Mesothelial cell of epicardium (in vitro differentiated cells): Measurements from ENCODE around the gene MLKL. TPM values are rescaled to one million over a fixed set of nuclear protein-coding genes. Genes with fewer than 3 reads are reported as not detected.
"Not testable (repeated sequence)": the region's sequence is repeated elsewhere in the genome, so short reads cannot be mapped to it uniquely, and the experiment has no call there.

ENCODE experiments used
- DNase-seq, 2 experiments: peaks; one replicate each; pipeline ENCODE4 v3.0.0; 2021; ENCODE audit warnings: low spot score in 2 of 2; ENCODE audit not compliant: unreplicated experiment in 2 of 2
- H3K27ac Mint-ChIP-seq: 2 replicates; pipeline ENCODE4 v1.8.0; 2021; ENCODE audit warnings: mixed read lengths
- H3K27me3 Mint-ChIP-seq: 2 replicates; pipeline ENCODE4 v1.8.0; 2021; ENCODE audit warnings: low read depth, mixed read lengths
- H3K36me3 Mint-ChIP-seq: 2 replicates; pipeline ENCODE4 v1.8.0; 2021; ENCODE audit warnings: mixed read lengths
- H3K4me1 Mint-ChIP-seq: 2 replicates; pipeline ENCODE4 v1.8.0; 2021; ENCODE audit warnings: mixed read lengths
- H3K4me3 Mint-ChIP-seq: 2 replicates; pipeline ENCODE4 v1.8.0; 2021; ENCODE audit warnings: mild to moderate bottlenecking, moderate library complexity, mixed read lengths
- H3K9me3 Mint-ChIP-seq: 2 replicates; pipeline ENCODE4 v1.8.0; 2021; ENCODE audit warnings: mixed read lengths
- CTCF ChIP-seq: fragments of 200-600 bp; sonication (generic); IDR thresholded peaks from one replicate; pipeline ENCODE4 v1.5.0; 2021; ENCODE audit warnings: antibody characterized with exemption; ENCODE audit not compliant: unreplicated experiment
- total RNA-seq: library from RNA; stranded (reverse); gene quantifications from 3 replicates; pipeline ENCODE4 v1.2.1, GENCODE V29; 2021

The MLKL gene
- total RNA-seq, 1 donor from 2014 or later = not detected

GRCh38 chr16:74661064-74661463 is 39.6 kb downstream of the MLKL start:
- H3K36me3 Mint-ChIP-seq = peaks cover 44% of the 10 kb centered on the region

GRCh38 chr16:74660383-74660782 is 40.3 kb downstream of the MLKL start:
- TF ChIP-seq CTCF = no peak
- peaks cover 47% of the 10 kb centered on the region for H3K36me3 Mint-ChIP-seq
- no peak overlapping the region for H3K27ac Mint-ChIP-seq
- H3K27me3 Mint-ChIP-seq = no peaks in the 10 kb centered on the region
- H3K4me3 Mint-ChIP-seq = no peak overlapping the region
- H3K4me1 Mint-ChIP-seq = peaks cover 19% of the 10 kb centered on the region
- no peak for DNase-seq
- H3K9me3 Mint-ChIP-seq = no peaks in the 10 kb centered on the region

More at GRCh38 chr16:74661064-74661463, 39.6 kb downstream of the MLKL start:
- Mint-ChIP-seq H3K27me3 (no peaks in the 10 kb centered on the region), H3K27ac (no peak overlapping the region), H3K4me1 (peaks cover 19% of the 10 kb centered on the region), H3K9me3 (no peaks in the 10 kb centered on the region), H3K4me3 (no peak overlapping the region)
- no peak for TF ChIP-seq CTCF
- no peak for DNase-seq

- Mint-ChIP-seq H3K4me1 (peaks cover 22% of the 10 kb centered on the region), H3K4me3 (no peak overlapping the region), H3K27me3 (no peaks in the 10 kb centered on the region), H3K36me3 (peaks cover 46% of the 10 kb centered on the region), H3K9me3 (no peaks in the 10 kb centered on the region), H3K27ac (no peak overlapping the region)
- DNase-seq = no peak
- no peak for TF ChIP-seq CTCF
Measured at GRCh38 chr16:74659041-74659440, 41.6 kb downstream of the MLKL start.

GRCh38 chr16:74657870-74658642 is 42.6 kb downstream of the MLKL start:
- peaks cover 42% of the 10 kb centered on the region for H3K36me3 Mint-ChIP-seq
- H3K4me1 Mint-ChIP-seq = peaks cover 19% of the 10 kb centered on the region
- H3K27me3 Mint-ChIP-seq = no peaks in the 10 kb centered on the region
- no peak overlapping the region for H3K27ac Mint-ChIP-seq
- no peak for TF ChIP-seq CTCF
- no peak overlapping the region for H3K4me3 Mint-ChIP-seq
- no peaks in the 10 kb centered on the region for H3K9me3 Mint-ChIP-seq
- DNase-seq = no peak

GRCh38 chr16:74654536-74655050 is 46.1 kb downstream of the MLKL start:
- Mint-ChIP-seq H3K4me3 (no peak overlapping the region), H3K36me3 (peaks cover 30% of the 10 kb centered on the region), H3K4me1 (peaks cover 8% of the 10 kb centered on the region), H3K9me3 (no peaks in the 10 kb centered on the region), H3K27me3 (no peaks in the 10 kb centered on the region), H3K27ac (no peak overlapping the region)
- no peak for DNase-seq
- no peak for TF ChIP-seq CTCF

- not testable (repeated sequence) for H3K9me3 Mint-ChIP-seq, H3K27ac Mint-ChIP-seq, H3K27me3 Mint-ChIP-seq, H3K4me3 Mint-ChIP-seq, DNase-seq, H3K4me1 Mint-ChIP-seq
- H3K36me3 Mint-ChIP-seq = peaks cover 16% of the 10 kb centered on the region
Measured at GRCh38 chr16:74652883-74653282, 47.8 kb downstream of the MLKL start.
